ENCODE data around the gene DPF3. TPM values are rescaled to one million over a fixed set of nuclear protein-coding genes. Genes with fewer than 3 reads are reported as not detected.

The DPF3 gene
- polyA plus RNA-seq, 2 of the 4 experiments (the other 2 are of a cell fraction), result 0.05 to 0.09 TPM

DNA sequence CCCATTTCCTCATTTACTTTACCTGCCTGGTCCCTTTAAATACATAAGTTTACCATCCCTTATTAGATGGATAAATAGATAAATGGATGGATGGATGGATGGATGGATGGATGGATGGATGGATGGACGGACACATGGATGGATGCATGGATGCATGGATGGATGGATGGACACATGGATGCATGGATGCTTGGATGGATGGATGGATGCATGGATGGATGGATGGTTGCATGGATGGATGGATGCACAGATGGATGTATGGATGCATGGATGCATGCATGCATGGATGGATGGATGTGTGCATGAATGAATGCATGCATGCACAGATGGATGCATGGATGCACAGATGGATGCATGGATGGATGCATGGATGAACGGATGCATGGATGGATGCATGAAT, 93.6 kb downstream of the DPF3 start (continued):
- TF ChIP-seq, protein P1, sequence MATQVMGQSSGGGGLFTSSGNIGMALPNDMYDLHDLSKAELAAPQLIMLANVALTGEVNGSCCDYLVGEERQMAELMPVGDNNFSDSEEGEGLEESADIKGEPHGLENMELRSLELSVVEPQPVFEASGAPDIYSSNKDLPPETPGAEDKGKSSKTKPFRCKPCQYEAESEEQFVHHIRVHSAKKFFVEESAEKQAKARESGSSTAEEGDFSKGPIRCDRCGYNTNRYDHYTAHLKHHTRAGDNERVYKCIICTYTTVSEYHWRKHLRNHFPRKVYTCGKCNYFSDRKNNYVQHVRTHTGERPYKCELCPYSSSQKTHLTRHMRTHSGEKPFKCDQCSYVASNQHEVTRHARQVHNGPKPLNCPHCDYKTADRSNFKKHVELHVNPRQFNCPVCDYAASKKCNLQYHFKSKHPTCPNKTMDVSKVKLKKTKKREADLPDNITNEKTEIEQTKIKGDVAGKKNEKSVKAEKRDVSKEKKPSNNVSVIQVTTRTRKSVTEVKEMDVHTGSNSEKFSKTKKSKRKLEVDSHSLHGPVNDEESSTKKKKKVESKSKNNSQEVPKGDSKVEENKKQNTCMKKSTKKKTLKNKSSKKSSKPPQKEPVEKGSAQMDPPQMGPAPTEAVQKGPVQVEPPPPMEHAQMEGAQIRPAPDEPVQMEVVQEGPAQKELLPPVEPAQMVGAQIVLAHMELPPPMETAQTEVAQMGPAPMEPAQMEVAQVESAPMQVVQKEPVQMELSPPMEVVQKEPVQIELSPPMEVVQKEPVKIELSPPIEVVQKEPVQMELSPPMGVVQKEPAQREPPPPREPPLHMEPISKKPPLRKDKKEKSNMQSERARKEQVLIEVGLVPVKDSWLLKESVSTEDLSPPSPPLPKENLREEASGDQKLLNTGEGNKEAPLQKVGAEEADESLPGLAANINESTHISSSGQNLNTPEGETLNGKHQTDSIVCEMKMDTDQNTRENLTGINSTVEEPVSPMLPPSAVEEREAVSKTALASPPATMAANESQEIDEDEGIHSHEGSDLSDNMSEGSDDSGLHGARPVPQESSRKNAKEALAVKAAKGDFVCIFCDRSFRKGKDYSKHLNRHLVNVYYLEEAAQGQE (IDR thresholded peaks at IDR 0.05), result no peak

DNA sequence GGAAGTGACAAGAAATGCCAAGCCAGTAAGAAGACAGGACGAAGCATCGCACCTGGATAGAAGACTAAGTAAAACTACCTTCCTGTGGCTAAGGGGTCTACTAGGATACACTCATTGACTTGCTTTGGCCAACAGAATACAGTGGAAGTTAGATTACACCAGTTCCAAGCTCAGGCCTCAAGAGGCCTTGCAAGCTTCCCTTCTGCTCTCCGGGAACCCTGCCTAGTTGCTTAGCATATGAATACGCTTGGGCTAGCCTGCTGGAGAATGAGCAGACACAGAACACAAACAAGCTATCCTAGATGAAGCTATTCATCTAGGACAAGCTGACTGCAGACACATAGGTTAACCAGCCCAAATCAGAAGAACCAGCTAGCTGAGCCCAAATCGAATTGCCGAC, 97.0 kb downstream of the DPF3 start:
- Histone ChIP-seq H3K27ac (no peak overlapping the region), H3K4me1 (peaks cover 12% of the 10 kb centered on the region), H3K4me2 (no peak overlapping the region), H3K9me3 (no peaks in the 10 kb centered on the region), H3K4me3 (no peak overlapping the region)
- ATAC-seq (no peak), FAIRE-seq (no peak), DNase-seq (ENCODE audit: low read depth in 1 of 2, low spot score in 1 of 2) (no peak)
- TF ChIP-seq MYC (IDR thresholded peaks at IDR 0.05; ENCODE audit: borderline replicate concordance, low read length) (no peak), TFCP2L1 (CRISPR knock-in tag; IDR thresholded peaks at IDR 0.05) (no peak), MAZ (IDR thresholded peaks at IDR 0.05; ENCODE audit: borderline replicate concordance, low read depth, low read length) (no peak), RARB (CRISPR knock-in tag; IDR thresholded peaks at IDR 0.05) (no peak), BHLHE40 (IDR thresholded peaks at IDR 0.05; ENCODE audit: low read depth, low read length) (no peak), CEBPB (IDR thresholded peaks at IDR 0.05) (no peak), RAD21 (conservative IDR thresholded peaks at IDR 0.05 in 1 of 2, IDR thresholded peaks at IDR 0.05 in 1 of 2) (no peak), NFE2L2 (conservative IDR thresholded peaks at IDR 0.05; ENCODE audit: low read length) (no peak), JUN (IDR thresholded peaks at IDR 0.05) (no peak), RCOR1 (IDR thresholded peaks at IDR 0.05; ENCODE audit: low read depth, low read length) (no peak), ESRRA (IDR thresholded peaks at IDR 0.05; ENCODE audit: borderline replicate concordance, low read length) (no peak), EHF (CRISPR knock-in tag; IDR thresholded peaks at IDR 0.05) (no peak), FOSB (CRISPR knock-in tag; IDR thresholded peaks at IDR 0.05) (no peak), ZFP36 (IDR thresholded peaks at IDR 0.05; ENCODE audit: borderline replicate concordance, partially characterized antibody) (no peak), KDM5A (IDR thresholded peaks at IDR 0.05) (no peak), JUNB (IDR thresholded peaks at IDR 0.05) (no peak), HEYL (CRISPR knock-in tag; IDR thresholded peaks at IDR 0.05) (no peak)
- TF ChIP-seq, protein P2, sequence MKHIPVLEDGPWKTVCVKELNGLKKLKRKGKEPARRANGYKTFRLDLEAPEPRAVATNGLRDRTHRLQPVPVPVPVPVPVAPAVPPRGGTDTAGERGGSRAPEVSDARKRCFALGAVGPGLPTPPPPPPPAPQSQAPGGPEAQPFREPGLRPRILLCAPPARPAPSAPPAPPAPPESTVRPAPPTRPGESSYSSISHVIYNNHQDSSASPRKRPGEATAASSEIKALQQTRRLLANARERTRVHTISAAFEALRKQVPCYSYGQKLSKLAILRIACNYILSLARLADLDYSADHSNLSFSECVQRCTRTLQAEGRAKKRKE (CRISPR knock-in tag; IDR thresholded peaks at IDR 0.05; ENCODE audit: low read depth), result no peak
- TF ChIP-seq, protein P3, sequence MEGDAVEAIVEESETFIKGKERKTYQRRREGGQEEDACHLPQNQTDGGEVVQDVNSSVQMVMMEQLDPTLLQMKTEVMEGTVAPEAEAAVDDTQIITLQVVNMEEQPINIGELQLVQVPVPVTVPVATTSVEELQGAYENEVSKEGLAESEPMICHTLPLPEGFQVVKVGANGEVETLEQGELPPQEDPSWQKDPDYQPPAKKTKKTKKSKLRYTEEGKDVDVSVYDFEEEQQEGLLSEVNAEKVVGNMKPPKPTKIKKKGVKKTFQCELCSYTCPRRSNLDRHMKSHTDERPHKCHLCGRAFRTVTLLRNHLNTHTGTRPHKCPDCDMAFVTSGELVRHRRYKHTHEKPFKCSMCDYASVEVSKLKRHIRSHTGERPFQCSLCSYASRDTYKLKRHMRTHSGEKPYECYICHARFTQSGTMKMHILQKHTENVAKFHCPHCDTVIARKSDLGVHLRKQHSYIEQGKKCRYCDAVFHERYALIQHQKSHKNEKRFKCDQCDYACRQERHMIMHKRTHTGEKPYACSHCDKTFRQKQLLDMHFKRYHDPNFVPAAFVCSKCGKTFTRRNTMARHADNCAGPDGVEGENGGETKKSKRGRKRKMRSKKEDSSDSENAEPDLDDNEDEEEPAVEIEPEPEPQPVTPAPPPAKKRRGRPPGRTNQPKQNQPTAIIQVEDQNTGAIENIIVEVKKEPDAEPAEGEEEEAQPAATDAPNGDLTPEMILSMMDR (IDR thresholded peaks at IDR 0.05), result no peak
- TF ChIP-seq, protein P4, sequence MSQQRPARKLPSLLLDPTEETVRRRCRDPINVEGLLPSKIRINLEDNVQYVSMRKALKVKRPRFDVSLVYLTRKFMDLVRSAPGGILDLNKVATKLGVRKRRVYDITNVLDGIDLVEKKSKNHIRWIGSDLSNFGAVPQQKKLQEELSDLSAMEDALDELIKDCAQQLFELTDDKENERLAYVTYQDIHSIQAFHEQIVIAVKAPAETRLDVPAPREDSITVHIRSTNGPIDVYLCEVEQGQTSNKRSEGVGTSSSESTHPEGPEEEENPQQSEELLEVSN (IDR thresholded peaks at IDR 0.05; ENCODE audit: borderline replicate concordance, low read depth), result no peak
- CTCF ChIA-PET, result interaction anchor here (0.7 to 1.4 kb wide), 3 partner anchors 9 to 280 kb away, joined by 3 to 4 read pairs (median 4); no protein-coding TSS in a partner anchor
- POLR2A ChIA-PET, result no interaction called here
- WGBS (ENCODE audit: missing lambda C conversion rate), result 89% methylated on average over 6 of the region's 6 CpGs

All from A549 (cell line).